ENCODE measurements around the gene STKLD1.
"Not testable (repeated sequence)": the region's sequence is repeated elsewhere in the genome, so short reads cannot be mapped to it uniquely, and the experiment has no call there.

STKLD1 gene

GRCh38 chr9:133375724-133376654, at the start of gene STKLD1, which contains the start of gene SURF4:
Gene STKLD1, plus strand, starts transcription at chr9:133376366. Its CDS starts 108 bp downstream, at chr9:133376474.
Gene SURF4, minus strand, starts transcription at chr9:133376060. Its CDS starts 91 bp downstream, at chr9:133375969.
- DNase-seq (ENCODE audit: low read depth) = peak; percentile 97

GRCh38 chr9:133327021-133327420, 49.1 kb upstream of the STKLD1 start:
- DNase-seq (ENCODE audit: low read depth) = not testable (repeated sequence)

- DNase-seq (ENCODE audit: low read depth) = no peak
These were observed 48.2 kb upstream of the STKLD1 start for GRCh38 chr9:133327834-133328484.

GRCh38 chr9:133329306-133330156, 46.6 kb upstream of the STKLD1 start:
- not testable (repeated sequence) for DNase-seq (ENCODE audit: low read depth)

GRCh38 chr9:133331221-133331620, 44.9 kb upstream of the STKLD1 start:
- DNase-seq (ENCODE audit: low read depth) = no peak

- no peak for DNase-seq (ENCODE audit: low read depth)
These were observed 44.4 kb upstream of the STKLD1 start for GRCh38 chr9:133331641-133332380.

- no peak for DNase-seq (ENCODE audit: low read depth)
These were observed 43.8 kb upstream of the STKLD1 start for GRCh38 chr9:133332381-133332730.

GRCh38 chr9:133333011-133333410, 43.2 kb upstream of the STKLD1 start:
- no peak for DNase-seq (ENCODE audit: low read depth)

GRCh38 chr9:133333566-133333965, 42.6 kb upstream of the STKLD1 start:
- no peak for DNase-seq (ENCODE audit: low read depth)

- no peak for DNase-seq (ENCODE audit: low read depth)
These were observed 42.0 kb upstream of the STKLD1 start for GRCh38 chr9:133334161-133334560.

GRCh38 chr9:133334888-133335287, 41.3 kb upstream of the STKLD1 start:
- DNase-seq (ENCODE audit: low read depth) = not testable (repeated sequence)

- DNase-seq (ENCODE audit: low read depth) = peak; percentile 89
These were observed 40.0 kb upstream of the STKLD1 start, which contains the start of gene SURF6 for GRCh38 chr9:133335924-133336811. Gene SURF6, minus strand, starts transcription at chr9:133336188. Its CDS starts 56 bp downstream, at chr9:133336132.

- no peak for DNase-seq (ENCODE audit: low read depth)
These were observed 36.5 kb upstream of the STKLD1 start for GRCh38 chr9:133339641-133340040.

GRCh38 chr9:133340256-133340655, 35.9 kb upstream of the STKLD1 start:
- no peak for DNase-seq (ENCODE audit: low read depth)

- DNase-seq (ENCODE audit: low read depth) = no peak
These were observed 35.2 kb upstream of the STKLD1 start for GRCh38 chr9:133340916-133341315.

- DNase-seq (ENCODE audit: low read depth) = no peak
These were observed 34.6 kb upstream of the STKLD1 start for GRCh38 chr9:133341369-133342068.

- DNase-seq (ENCODE audit: low read depth) = no peak
These were observed 34.1 kb upstream of the STKLD1 start for GRCh38 chr9:133342069-133342406.

- no peak for DNase-seq (ENCODE audit: low read depth)
These were observed 33.6 kb upstream of the STKLD1 start for GRCh38 chr9:133342570-133342969.

- DNase-seq (ENCODE audit: low read depth) = no peak
These were observed 32.1 kb upstream of the STKLD1 start for GRCh38 chr9:133344071-133344470.

GRCh38 chr9:133344979-133345378, 31.2 kb upstream of the STKLD1 start:
- no peak for DNase-seq (ENCODE audit: low read depth)

Measured in fibroblast of gingiva (primary cell).